ENCODE results near the gene SPG21.

DNA sequence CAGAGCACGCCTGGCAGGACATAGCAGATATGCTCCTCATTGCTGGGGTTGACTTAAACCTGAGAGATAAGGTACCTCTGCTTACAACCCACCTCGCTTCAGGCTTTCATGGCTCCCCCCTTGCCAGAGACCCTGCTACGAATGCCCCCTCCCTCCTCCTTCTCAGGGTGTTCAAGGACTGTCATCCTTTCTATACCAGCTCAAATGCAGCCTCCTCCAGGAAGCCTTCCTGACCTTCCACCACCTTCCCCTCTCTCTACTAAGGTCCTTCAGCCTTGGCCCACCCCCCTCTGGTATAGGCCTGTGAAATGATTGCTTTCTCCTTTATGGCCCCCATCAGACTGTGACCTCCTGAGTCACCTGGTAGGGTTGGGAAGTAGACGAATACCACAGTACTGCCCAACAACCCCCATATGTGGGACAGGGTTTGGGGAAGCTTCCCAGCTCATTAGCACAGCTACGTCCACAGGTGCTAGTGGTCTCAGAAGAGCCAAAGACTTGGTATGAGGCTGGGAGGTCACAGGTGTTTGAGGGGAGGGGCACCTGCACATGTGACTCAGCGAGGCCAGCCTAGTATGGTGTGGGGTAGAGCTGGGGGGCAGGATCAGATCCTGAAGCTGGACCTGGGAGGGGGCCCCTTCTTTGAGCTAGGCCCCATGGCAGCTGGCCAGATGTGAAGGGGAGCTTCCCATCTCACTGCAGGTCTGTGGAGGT lies 46.0 kb downstream of the SPG21 start:
- TF ChIP-seq POLR2A (IDR thresholded peaks at IDR 0.05) (no peak), CTCF (IDR thresholded peaks at IDR 0.05) (no peak), POLR2AphosphoS5 (IDR thresholded peaks at IDR 0.05) (no peak)

Data from breast epithelium (tissue), 3 donors.